Diencephalon (tissue), 1 donor: ENCODE results near the gene OR4Q3. TPM values are rescaled to one million over a fixed set of nuclear protein-coding genes. Genes with fewer than 3 reads are reported as not detected.

Source experiments
- small RNA-seq: library from RNA; depleted of rRNA; stranded (forward); fragments of <200 nt; gene quantifications from one replicate; pipeline ENCODE3, GENCODE V24; 2014
- total RNA-seq: library from RNA; depleted of rRNA; stranded (reverse); fragments of >200 nt; gene quantifications from one replicate; pipeline ENCODE4 v1.2.3, GENCODE V29; 2014

OR4Q3 gene
- total RNA-seq: not detected

GRCh38 chr14:19743256-19743655 lies at the start of gene OR4Q3:
TSS of gene OR4Q3 (plus strand) at chr14:19743571.

GRCh38 chr14:19773204-19773603 lies 29.8 kb downstream of the OR4Q3 start, which contains the start of gene OR4M1:
TSS of gene OR4M1 (plus strand) at chr14:19773504. CDS start at chr14:19780323, 6,819 bp downstream.

Small RNAs within 50 kb of the gene (small RNA-seq; reads per million reads assigned to genes)
- gene AL512310.1: not detected

Other genes starting within 250 kb of the OR4Q3 start
- gene OR11H2, start 29.7 kb upstream of the OR4Q3 start, total RNA-seq: not detected
- gene OR4M1, start 29.9 kb downstream of the OR4Q3 start, total RNA-seq: not detected
- not detected for gene OR4N2, start 60.2 kb downstream of the OR4Q3 start, total RNA-seq
- not detected for gene OR4K2, start 131.6 kb downstream of the OR4Q3 start, total RNA-seq
- gene OR4K5, start 177.0 kb downstream of the OR4Q3 start, total RNA-seq: not detected
- gene OR4K1, start 187.3 kb downstream of the OR4Q3 start, total RNA-seq: not detected
- gene OR4K15, start 232.0 kb downstream of the OR4Q3 start, total RNA-seq: not detected